Activated CD4-positive, CD25-positive, alpha-beta regulatory T cell treated with anti-CD3 and anti-CD28 coated beads, Interleukin-2, amount 50 U/mL, for 72 hours (primary cell): ENCODE data around the gene CDC42BPB.

Experiments used
- DNase-seq: peaks from one replicate; pipeline ENCODE4 v3.0.0; 2021

Gene CDC42BPB

DNA sequence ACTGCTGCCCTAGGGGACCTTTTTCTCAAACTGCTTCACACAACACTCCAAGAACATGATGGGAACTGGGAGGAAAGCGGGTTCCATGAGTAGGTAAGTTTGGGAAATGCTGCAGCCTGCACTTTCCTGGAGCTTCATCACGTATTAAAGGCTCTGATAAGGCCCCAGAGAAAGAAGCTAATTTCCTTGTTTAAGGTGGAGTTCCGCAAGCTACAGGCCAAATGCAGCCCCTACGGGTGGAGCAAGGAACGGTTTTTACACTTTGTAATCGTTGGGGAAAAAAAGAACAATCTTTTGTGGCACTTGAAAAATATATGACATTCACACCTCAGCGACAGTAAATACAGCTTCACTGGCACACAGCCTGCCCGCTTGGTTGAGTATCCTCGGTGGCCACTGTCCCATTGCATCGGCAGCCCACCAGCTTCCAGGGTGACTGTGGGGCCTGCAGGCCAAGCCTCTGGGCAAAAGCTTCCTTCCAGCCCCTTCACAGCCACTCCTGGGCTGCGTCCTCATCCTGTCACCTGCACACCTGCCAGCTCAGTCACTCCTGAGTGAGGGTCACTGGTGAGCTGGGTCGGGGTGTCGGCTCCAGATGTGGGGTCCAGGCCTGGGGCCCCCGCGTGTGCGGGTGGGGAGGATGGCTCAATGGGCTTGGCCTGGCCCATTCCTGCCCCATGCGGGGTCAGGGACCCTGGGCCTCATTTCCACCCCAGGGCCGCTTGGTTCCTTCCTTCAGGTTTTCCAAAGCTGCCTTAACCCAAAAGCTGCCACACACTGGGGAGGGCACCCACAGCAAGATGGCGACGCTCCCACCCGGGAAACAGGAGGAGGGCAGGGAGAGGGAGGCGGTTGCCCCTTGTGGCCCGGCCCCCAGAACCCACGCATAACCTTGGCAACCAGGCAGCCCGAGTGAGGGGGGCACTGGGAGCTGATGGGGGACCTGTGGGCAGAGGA is 132.4 kb downstream of the CDC42BPB start:
- no peak for DNase-seq

GRCh38 chr14:102923925-102924486 is 133.3 kb downstream of the CDC42BPB start:
- DNase-seq, result no peak

- DNase-seq, result no peak
Observed at GRCh38 chr14:102923201-102923924, 134.0 kb downstream of the CDC42BPB start.

DNA sequence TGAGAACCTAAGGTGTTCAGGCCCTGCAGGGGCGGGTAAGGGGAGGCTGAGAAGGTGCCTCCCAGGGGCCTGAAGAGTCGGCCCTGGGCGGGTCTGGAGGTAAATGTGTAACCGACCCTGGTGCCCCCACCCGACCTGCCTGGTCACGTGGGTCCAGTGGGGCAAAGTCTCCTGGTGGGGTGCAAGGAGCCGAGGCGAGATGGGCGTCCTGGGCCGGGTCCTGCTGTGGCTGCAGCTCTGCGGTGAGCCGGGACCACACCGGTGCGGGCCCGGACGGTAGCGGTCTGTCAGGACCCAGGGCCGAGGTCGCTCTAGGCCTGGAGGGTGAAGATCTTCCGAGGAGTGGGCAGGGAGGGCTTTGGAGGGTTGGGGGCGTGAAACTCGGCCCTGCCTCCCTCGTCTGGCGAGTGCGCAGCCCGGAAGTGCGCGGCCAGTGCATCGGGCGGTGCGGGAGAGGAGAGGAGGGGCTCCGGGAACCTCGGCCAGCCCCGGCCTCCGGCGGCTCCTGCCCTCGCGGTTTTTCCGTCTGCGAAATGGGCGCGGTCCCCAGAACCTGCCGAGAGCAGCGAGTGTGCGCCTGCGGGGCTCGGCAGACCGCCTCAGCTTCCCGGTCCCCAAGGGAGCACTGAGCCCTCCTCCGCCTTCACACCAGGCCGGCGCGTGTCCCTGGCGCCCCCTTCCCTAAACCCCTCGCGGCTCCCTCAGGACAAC is 134.7 kb downstream of the CDC42BPB start, which contains the start of gene AMN:
TSS of gene AMN (plus strand) at position 174 of the 711 bp plus-strand sequence. CDS start at position 200, 26 bp downstream.
- no peak for DNase-seq

DNA sequence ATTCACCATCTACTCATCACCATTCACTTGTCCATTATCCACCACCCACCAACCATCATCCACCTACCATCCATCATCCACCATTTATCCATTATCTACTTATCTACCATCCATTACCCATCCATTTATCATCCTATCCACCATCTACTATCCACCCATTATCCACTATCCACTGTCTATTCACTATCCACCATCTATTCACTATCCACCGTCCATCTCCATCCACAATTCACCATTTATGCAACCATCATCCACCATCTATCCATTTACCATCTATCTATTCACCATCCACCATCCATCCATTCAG is 136.4 kb downstream of the CDC42BPB start:
- no peak for DNase-seq

DNA sequence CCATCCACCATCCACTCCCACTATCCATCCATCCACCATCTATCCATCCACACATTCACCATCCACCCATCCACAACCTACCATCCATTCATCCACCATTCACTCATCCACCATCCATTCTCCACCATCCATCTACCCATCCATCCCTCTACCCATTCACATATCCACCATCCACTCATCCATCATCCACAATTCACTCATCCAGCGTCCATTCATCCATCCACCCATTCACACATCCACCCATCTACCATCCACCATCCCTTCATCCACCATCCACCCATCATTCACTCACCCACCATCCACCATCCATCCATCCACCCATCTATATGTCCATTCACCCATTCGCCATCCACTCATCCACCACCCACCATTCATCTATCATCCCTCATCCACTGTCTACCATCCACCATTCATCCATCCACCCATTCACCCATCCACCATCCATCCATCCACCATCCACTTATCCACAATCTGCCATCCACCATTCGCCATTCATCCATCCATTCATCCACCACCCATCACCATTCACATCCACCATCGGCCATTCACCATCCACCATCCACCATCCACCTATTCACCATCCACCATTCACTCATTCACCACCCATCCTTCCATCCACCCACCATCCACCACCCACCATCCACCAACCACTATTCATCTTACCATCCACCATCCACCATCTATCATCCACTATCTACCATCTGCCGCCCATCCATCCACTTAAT is 136.9 kb downstream of the CDC42BPB start:
- no peak for DNase-seq

DNA sequence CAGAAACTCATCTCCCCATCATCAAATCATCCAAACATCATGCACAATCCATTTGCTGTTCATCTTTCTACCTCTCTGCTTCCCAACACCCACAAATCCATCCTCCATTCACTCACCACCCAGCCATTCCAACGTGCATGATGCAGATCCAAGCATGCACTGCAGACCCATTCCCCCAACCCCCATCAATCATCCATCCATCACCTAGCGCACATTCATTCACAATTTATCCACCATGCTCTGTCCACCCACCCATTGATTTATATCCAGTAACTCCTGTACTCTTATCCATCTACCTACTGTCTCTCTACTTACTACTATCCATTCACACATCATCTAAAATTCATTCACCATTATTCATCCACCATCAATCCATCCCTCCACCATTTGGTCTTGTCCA is 138.9 kb downstream of the CDC42BPB start:
- DNase-seq, result no peak

DNA sequence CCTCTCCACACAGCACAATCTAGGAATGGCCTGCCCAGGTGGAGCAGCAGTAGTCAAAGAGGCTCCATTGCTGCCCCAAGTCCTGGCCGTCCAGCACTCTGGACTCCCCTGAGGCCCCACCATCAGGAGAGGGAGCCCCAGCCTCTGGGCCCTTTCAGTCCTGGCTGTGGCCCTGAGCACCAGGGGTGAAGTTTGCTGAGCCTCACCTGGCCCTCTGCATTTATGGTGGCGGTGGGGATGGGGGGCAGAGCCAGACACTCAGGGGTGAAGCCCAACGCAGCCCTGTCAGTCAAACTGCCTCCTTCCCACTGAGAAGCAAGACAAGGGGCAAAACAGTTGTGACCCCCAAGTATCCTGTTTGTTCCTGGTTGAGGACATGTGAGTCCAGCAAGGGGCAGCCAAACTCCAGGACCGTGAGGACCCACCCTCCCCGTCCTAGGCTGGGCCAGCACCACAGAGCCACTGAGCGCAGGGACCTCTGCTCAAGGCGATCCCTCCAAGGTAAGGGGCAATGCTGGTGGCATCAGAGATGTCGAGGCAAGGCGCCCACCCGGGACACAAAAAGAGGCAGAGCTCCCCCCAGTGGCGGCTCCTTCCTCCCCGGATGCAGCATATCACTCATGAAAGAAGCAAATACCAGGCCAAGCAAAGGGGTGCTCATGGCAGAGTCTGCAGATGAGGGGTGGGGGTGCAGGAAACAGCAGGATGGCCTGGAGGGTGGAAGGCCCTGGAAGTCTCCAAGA is 139.7 kb downstream of the CDC42BPB start:
- DNase-seq, result peak; percentile 58

- DNase-seq, result no peak
Observed at GRCh38 chr14:102917056-102917385, 140.3 kb downstream of the CDC42BPB start.

GRCh38 chr14:102916347-102917055 is 140.8 kb downstream of the CDC42BPB start:
- DNase-seq, result no peak

GRCh38 chr14:102915292-102916110 is 141.8 kb downstream of the CDC42BPB start:
- no peak for DNase-seq

DNA sequence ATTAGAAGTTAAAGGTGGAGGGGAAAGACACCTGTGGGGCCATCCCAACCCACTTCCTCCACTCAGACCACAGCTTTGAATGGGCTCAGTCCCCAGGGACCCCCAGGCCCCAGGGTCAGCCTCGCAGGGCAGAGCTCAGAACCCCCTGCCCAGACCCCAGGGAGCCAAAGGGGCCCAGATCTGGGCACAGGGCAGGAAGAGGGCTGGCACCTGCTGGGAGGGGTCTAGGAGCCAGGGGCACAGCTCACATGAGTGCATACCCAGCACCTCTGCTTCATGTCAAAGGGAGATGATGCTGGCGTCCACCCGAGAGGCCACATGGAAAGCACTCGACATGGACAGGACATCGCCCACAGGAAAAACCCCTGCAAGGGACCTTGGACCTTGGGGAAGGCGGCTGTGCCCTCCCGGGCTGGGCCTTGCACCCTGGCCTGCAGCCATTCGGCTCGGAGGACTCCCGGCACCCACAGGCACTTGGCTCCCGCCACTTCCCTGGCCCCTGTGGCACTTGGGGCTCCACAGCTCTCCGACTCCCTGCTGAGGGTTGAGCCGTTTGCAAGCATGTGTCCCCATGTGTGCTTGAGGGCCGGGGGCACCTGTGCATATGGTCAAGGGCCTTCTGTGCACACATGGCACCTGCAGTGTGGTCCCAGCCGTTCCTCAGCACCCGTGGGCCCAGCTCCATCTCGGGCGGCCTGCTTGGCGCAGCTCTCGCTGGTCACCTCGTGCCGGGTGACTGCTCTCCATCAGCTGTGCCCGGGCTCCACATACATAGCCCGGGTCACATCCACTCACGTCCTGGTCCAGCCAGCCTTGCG is 142.7 kb downstream of the CDC42BPB start:
- DNase-seq, result no peak

- DNase-seq, result no peak
Observed at GRCh38 chr14:102913341-102914211, 143.8 kb downstream of the CDC42BPB start.

GRCh38 chr14:102911991-102912761 is 145.2 kb downstream of the CDC42BPB start:
- DNase-seq, result no peak

- DNase-seq, result no peak
Observed at GRCh38 chr14:102911541-102911951, 145.8 kb downstream of the CDC42BPB start.

DNA sequence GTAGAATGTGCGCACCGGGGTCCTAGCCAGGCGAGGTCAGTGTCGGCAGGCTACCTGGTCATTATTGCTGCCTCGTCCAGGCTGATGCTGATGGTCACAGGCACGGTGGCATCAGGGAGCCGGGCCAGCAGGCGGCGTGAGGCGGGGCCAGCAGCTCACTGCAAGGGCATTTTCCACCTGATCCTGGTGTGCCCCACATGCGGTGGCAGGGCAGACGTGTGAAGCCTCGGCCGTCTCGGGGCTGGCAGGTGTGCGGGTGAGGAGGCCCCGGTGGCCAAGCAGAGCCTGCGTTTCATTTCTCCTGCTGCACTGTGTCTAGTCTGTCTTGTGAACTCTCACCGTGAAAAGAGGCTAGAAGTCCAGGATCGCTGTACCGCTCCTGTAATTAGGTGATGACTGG is 146.9 kb downstream of the CDC42BPB start:
- DNase-seq, result no peak

DNA sequence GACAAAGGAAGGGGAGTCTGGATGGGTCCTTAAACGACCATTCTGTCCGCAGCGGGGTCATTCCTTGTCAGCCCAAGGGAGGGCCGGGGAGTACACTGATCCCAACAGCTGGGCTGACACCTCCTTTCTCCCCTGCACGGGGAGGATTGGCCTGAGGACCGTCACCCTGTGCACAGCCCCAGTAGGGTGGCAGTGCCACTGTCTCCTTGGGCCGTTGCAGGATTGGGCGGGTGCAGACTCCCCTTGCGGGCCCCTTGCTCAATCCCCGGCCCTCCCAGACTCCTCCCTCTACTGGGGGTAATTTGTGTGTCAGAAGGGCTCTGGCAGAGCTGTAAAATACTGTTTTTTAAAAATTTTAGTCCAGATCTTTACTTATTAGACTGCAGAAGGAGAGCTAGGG is 147.4 kb downstream of the CDC42BPB start:
- DNase-seq, result no peak
